H9 (cell line): Measurements from ENCODE around the gene IZUMO4. TPM values are rescaled to one million over a fixed set of nuclear protein-coding genes. Genes with fewer than 3 reads are reported as not detected.

Experiments
- DNase-seq: peaks from one replicate; pipeline ENCODE4 v3.0.0-alpha.2; 2017
- H2AFZ ChIP-seq: one replicate; pipeline ENCODE4 v1.6.1; 2013; ENCODE audit warnings: mild to moderate bottlenecking, low read length, control low read depth, moderate library complexity
- H2AK5ac ChIP-seq: 2 replicates; pipeline ENCODE4 v1.6.1; 2013; ENCODE audit warnings: low read length, control low read depth, mixed read lengths; ENCODE audit not compliant: insufficient read length
- H2BK120ac ChIP-seq: one replicate; pipeline ENCODE4 v1.6.1; 2013; ENCODE audit warnings: low read depth, mild to moderate bottlenecking, low read length, control low read depth, inconsistent platforms; ENCODE audit not compliant: poor library complexity, severe bottlenecking
- H2BK12ac ChIP-seq: 2 replicates; pipeline ENCODE4 v1.6.1; 2013; ENCODE audit warnings: low read length, control low read depth, mixed read lengths, low read depth; ENCODE audit not compliant: insufficient read length
- H2BK15ac ChIP-seq: 2 replicates; pipeline ENCODE4 v1.6.1; 2013; ENCODE audit warnings: low read depth, low read length, control low read depth
- H2BK20ac ChIP-seq: one replicate; pipeline ENCODE4 v1.6.1; 2013; ENCODE audit warnings: low read depth, mild to moderate bottlenecking, low read length, control low read depth, inconsistent platforms; ENCODE audit not compliant: poor library complexity, severe bottlenecking
- H2BK5ac ChIP-seq: 2 replicates; pipeline ENCODE4 v1.6.1; 2013; ENCODE audit warnings: low read length, control low read depth, mixed read lengths; ENCODE audit not compliant: insufficient read length
- H3K14ac ChIP-seq: 2 replicates; pipeline ENCODE4 v1.6.1; 2013; ENCODE audit warnings: low read length, control low read depth; ENCODE audit not compliant: insufficient read depth
- H3K18ac ChIP-seq: 2 replicates; pipeline ENCODE4 v1.6.1; 2013; ENCODE audit warnings: low read depth, mild to moderate bottlenecking, mixed read lengths, low read length, control low read depth; ENCODE audit not compliant: insufficient read length
- H3K23ac ChIP-seq: 2 replicates; pipeline ENCODE4 v1.6.1; 2013; ENCODE audit warnings: low read length, control low read depth, mixed read lengths, low read depth; ENCODE audit not compliant: insufficient read length
- H3K23me2 ChIP-seq: 2 replicates; pipeline ENCODE4 v1.6.1; 2013; ENCODE audit warnings: low read depth, mild to moderate bottlenecking, mixed read lengths, low read length, control low read depth; ENCODE audit not compliant: insufficient read length, poor library complexity, severe bottlenecking
- H3K27ac ChIP-seq: 2 replicates; pipeline ENCODE4 v1.5.1; 2013; ENCODE audit warnings: low read length, control low read depth, mixed read lengths, low read depth; ENCODE audit not compliant: insufficient read length
- H3K27me3 ChIP-seq: 2 replicates; pipeline ENCODE4 v1.6.1; 2013; ENCODE audit warnings: low read length, control low read depth, inconsistent platforms; ENCODE audit not compliant: insufficient read depth
- H3K4ac ChIP-seq: 2 replicates; pipeline ENCODE4 v1.6.1; 2013; ENCODE audit warnings: low read depth, mild to moderate bottlenecking, control low read depth, inconsistent platforms, low read length, moderate library complexity
- H3K4me1 ChIP-seq: 2 replicates; pipeline ENCODE4 v1.6.1; 2013; ENCODE audit warnings: low read length, control low read depth, inconsistent platforms; ENCODE audit not compliant: insufficient read depth
- H3K4me2 ChIP-seq: 2 replicates; pipeline ENCODE4 v1.6.1; 2013; ENCODE audit warnings: low read length, control low read depth, mixed read lengths; ENCODE audit not compliant: insufficient read length, insufficient read depth
- H3K56ac ChIP-seq: 2 replicates; pipeline ENCODE4 v1.6.1; 2013; ENCODE audit warnings: low read depth, mild to moderate bottlenecking, mixed read lengths, low read length, control low read depth; ENCODE audit not compliant: insufficient read length
- H3K79me1 ChIP-seq: 2 replicates; pipeline ENCODE4 v1.6.1; 2013; ENCODE audit warnings: low read depth, mild to moderate bottlenecking, moderate library complexity, low read length, control low read depth, inconsistent platforms; ENCODE audit not compliant: insufficient read depth, poor library complexity, severe bottlenecking
- H3K79me2 ChIP-seq: 2 replicates; pipeline ENCODE4 v1.6.1; 2013; ENCODE audit warnings: low read length, control low read depth, inconsistent platforms; ENCODE audit not compliant: insufficient read depth
- H3K9ac ChIP-seq: 2 replicates; pipeline ENCODE4 v1.6.1; 2013; ENCODE audit warnings: low read length, control low read depth, mixed read lengths; ENCODE audit not compliant: insufficient read length; ENCODE audit errors: extremely low read depth
- H3K9me3 ChIP-seq: one replicate; pipeline ENCODE4 v1.6.1; 2013; ENCODE audit warnings: low read depth, low read length, inconsistent platforms; ENCODE audit not compliant: control insufficient read depth
- H3T11ph ChIP-seq: one replicate; pipeline ENCODE4 v1.6.1; 2013; ENCODE audit warnings: mild to moderate bottlenecking, low read length, control low read depth, inconsistent platforms
- H4K20me1 ChIP-seq: one replicate; pipeline ENCODE4 v1.6.1; 2013; ENCODE audit not compliant: control insufficient read depth, insufficient read length, insufficient read depth
- H4K5ac ChIP-seq: 2 replicates; pipeline ENCODE4 v1.6.1; 2013; ENCODE audit warnings: low read depth, mild to moderate bottlenecking, mixed read lengths, low read length, control low read depth; ENCODE audit not compliant: insufficient read length
- H4K8ac ChIP-seq: replicated peaks from 2 replicates; pipeline ENCODE4 v1.6.1; 2013; ENCODE audit warnings: low read length, control low read depth, mixed read lengths, low read depth; ENCODE audit not compliant: insufficient read length
- H4K91ac ChIP-seq: 2 replicates; pipeline ENCODE4 v1.6.1; 2013; ENCODE audit warnings: low read depth, mild to moderate bottlenecking, moderate library complexity, mixed read lengths, low read length, control low read depth; ENCODE audit not compliant: insufficient read length
- H3K27ac Mint-ChIP-seq, 3 experiments: 2 replicates in 2 of 3; 3 replicates in 1 of 3; pipeline ENCODE4 v1.8.0; 2020 to 2021; ENCODE audit warnings: mixed read lengths in 3 of 3, mild to moderate bottlenecking in 1 of 3, moderate library complexity in 1 of 3
- H3K27me3 Mint-ChIP-seq: 2 replicates; pipeline ENCODE4 v1.8.0; 2021; ENCODE audit warnings: low read depth, mild to moderate bottlenecking, moderate library complexity, mixed read lengths
- H3K36me3 Mint-ChIP-seq, 3 experiments: 2 replicates in 2 of 3; 3 replicates in 1 of 3; pipeline ENCODE4 v1.8.0; 2020 to 2021; ENCODE audit warnings: low read depth in 3 of 3, mixed read lengths in 3 of 3; ENCODE audit not compliant: insufficient read depth in 1 of 3
- H3K4me1 Mint-ChIP-seq, 2 experiments: 2 replicates each; pipeline ENCODE4 v1.8.0; 2020; ENCODE audit warnings: mixed read lengths in 2 of 2
- H3K4me3 Mint-ChIP-seq, 2 experiments: 2 replicates in 1 of 2; 3 replicates in 1 of 2; pipeline ENCODE4 v1.8.0; 2020 to 2021; ENCODE audit warnings: mild to moderate bottlenecking in 2 of 2, mixed read lengths in 2 of 2, moderate library complexity in 1 of 2
- H3K9me3 Mint-ChIP-seq, 2 experiments: 2 replicates in 1 of 2; 3 replicates in 1 of 2; pipeline ENCODE4 v1.8.0; 2020; ENCODE audit warnings: mild to moderate bottlenecking in 2 of 2, mixed read lengths in 2 of 2, moderate library complexity in 1 of 2
- CTCF ChIP-seq: fragments of 200-600 bp; sonication (generic); conservative IDR thresholded peaks from 3 replicates; pipeline ENCODE4 v1.8.0; 2021; ENCODE audit warnings: antibody characterized with exemption, mild to moderate bottlenecking
- WGBS: extraction: QIAGEN DNeasy Blood & Tissue Kit; methylation state at CpG from one replicate; pipeline ENCODE4 v1.1.7; 2013; ENCODE audit warnings: missing lambda C conversion rate, low lambda C conversion rate, mixed read lengths; ENCODE audit not compliant: insufficient read length; ENCODE audit errors: extremely low coverage; 5-methylcytosine and 5-hydroxymethylcytosine counted together
- total RNA-seq: library from RNA; stranded (reverse); gene quantifications from 2 replicates; pipeline ENCODE4 v1.2.1, GENCODE V29; 2021

Gene IZUMO4
- total RNA-seq, 1 experiment from 2014 or later = 2.1 TPM

- no peak overlapping the region for H3K56ac ChIP-seq
- H2AFZ ChIP-seq = no peak overlapping the region
- no peak overlapping the region for H3K18ac ChIP-seq
- H3K23me2 ChIP-seq = peaks cover 8% of the 10 kb centered on the region
- no peak overlapping the region for H4K5ac ChIP-seq
- no peak overlapping the region for H2BK20ac ChIP-seq
- no peaks in the 10 kb centered on the region for H3K79me1 ChIP-seq
- WGBS = no CpG with 5 or more reads among the region's 8 CpGs
- Mint-ChIP-seq H3K4me1 (peaks cover 8 to 26% of the 10 kb centered on the region in 2 experiments; a peak in 3 of 4 replicates), H3K36me3 (no peaks in the 10 kb centered on the region), H3K4me3 (no peak overlapping the region; a peak in 1 of 5 replicates), H3K9me3 (no peaks in the 10 kb centered on the region), H3K27ac (peak overlapping the region in 1 of 3 experiments; percentile 64; a peak in 1 of 7 replicates), H3K27me3 (no peaks in the 10 kb centered on the region)
- H2BK120ac ChIP-seq = no peak overlapping the region
- no peak overlapping the region for H3K14ac ChIP-seq
- no peak overlapping the region for H2BK5ac ChIP-seq
- H3K4me2 ChIP-seq = no peak overlapping the region
- no peaks in the 10 kb centered on the region for H3K4me1 ChIP-seq
- H2BK15ac ChIP-seq = no peak overlapping the region
- H3T11ph ChIP-seq = no peak overlapping the region
- H3K23ac ChIP-seq = no peak overlapping the region
- no peak overlapping the region for H4K8ac ChIP-seq
- no peaks in the 10 kb centered on the region for H3K27me3 ChIP-seq
- H2AK5ac ChIP-seq = no peak overlapping the region
- peaks cover 3% of the 10 kb centered on the region; the same call in 1 of the 2 replicates for H3K79me2 ChIP-seq
- no peak overlapping the region for H3K9ac ChIP-seq
- no peak overlapping the region for H3K27ac ChIP-seq
- H4K20me1 ChIP-seq = no peaks in the 10 kb centered on the region
- no peaks in the 10 kb centered on the region for H3K9me3 ChIP-seq
- no peak for TF ChIP-seq CTCF
- H2BK12ac ChIP-seq = no peak overlapping the region
- H4K91ac ChIP-seq = no peak overlapping the region
- H3K4ac ChIP-seq = no peak overlapping the region
- peak; percentile 22 for DNase-seq
These were observed 42.0 kb upstream of the IZUMO4 start for GRCh38 chr19:2054763-2055162.
